Trophoblast cell (in vitro differentiated cells and primary cell): ENCODE data around the gene CFAP46.

ENCODE experiments used
- DNase-seq, 2 donors: peaks; one replicate each; pipeline ENCODE4 v3.0.0-alpha.2; 2016
- H2AFZ ChIP-seq: 2 replicates; pipeline ENCODE4 v1.6.1; 2013; ENCODE audit warnings: low read length, moderate library complexity, mild to moderate bottlenecking; ENCODE audit not compliant: insufficient read depth, poor library complexity
- H2AK5ac ChIP-seq: 2 replicates; pipeline ENCODE4 v1.6.1; 2013; ENCODE audit warnings: mild to moderate bottlenecking, low read length
- H2BK120ac ChIP-seq: 2 replicates; pipeline ENCODE4 v1.6.1; 2013; ENCODE audit warnings: low read length, mild to moderate bottlenecking, moderate library complexity; ENCODE audit not compliant: insufficient read depth, poor library complexity
- H2BK12ac ChIP-seq: 2 replicates; pipeline ENCODE4 v1.6.1; 2013; ENCODE audit warnings: mild to moderate bottlenecking, low read length, moderate library complexity
- H2BK5ac ChIP-seq: 2 replicates; pipeline ENCODE4 v1.6.1; 2013; ENCODE audit warnings: low read length, low read depth, moderate library complexity, mild to moderate bottlenecking; ENCODE audit not compliant: poor library complexity
- H3K14ac ChIP-seq: 2 replicates; pipeline ENCODE4 v1.6.1; 2013; ENCODE audit warnings: mild to moderate bottlenecking, low read length
- H3K18ac ChIP-seq: 2 replicates; pipeline ENCODE4 v1.6.1; 2013; ENCODE audit warnings: mild to moderate bottlenecking, low read length
- H3K23ac ChIP-seq: 2 replicates; pipeline ENCODE4 v1.6.1; 2013; ENCODE audit warnings: low read length
- H3K27ac ChIP-seq: 2 replicates; pipeline ENCODE4 v1.5.1; 2013; ENCODE audit warnings: low read depth, mild to moderate bottlenecking, inconsistent platforms, low read length, moderate library complexity
- H3K27me3 ChIP-seq: 2 replicates; pipeline ENCODE4 v1.6.1; 2013; ENCODE audit warnings: inconsistent platforms, mild to moderate bottlenecking, low read length, moderate library complexity; ENCODE audit not compliant: insufficient read depth
- H3K36me3 ChIP-seq, 2 experiments: 1 replicate in 1 of 2; 2 replicates in 1 of 2; pipeline ENCODE4 v1.6.1; 2013; ENCODE audit warnings: low read length in 2 of 2, mild to moderate bottlenecking in 2 of 2, moderate library complexity in 1 of 2; ENCODE audit not compliant: insufficient read depth in 2 of 2, control insufficient read depth in 1 of 2
- H3K4ac ChIP-seq: 2 replicates; pipeline ENCODE4 v1.6.1; 2013; ENCODE audit warnings: low read depth, mild to moderate bottlenecking, low read length, moderate library complexity
- H3K4me1 ChIP-seq, 2 experiments: 1 replicate in 1 of 2; 2 replicates in 1 of 2; pipeline ENCODE4 v1.6.1; 2013; ENCODE audit warnings: low read length in 2 of 2, mild to moderate bottlenecking in 2 of 2, moderate library complexity in 1 of 2; ENCODE audit not compliant: insufficient read depth in 2 of 2, control insufficient read depth in 1 of 2
- H3K4me2 ChIP-seq: 2 replicates; pipeline ENCODE4 v1.6.1; 2013; ENCODE audit warnings: inconsistent platforms, mild to moderate bottlenecking, low read length, moderate library complexity
- H3K4me3 ChIP-seq: 2 replicates; pipeline ENCODE4 v1.5.1; 2013; ENCODE audit warnings: mild to moderate bottlenecking, low read depth, low read length, inconsistent platforms
- H3K79me1 ChIP-seq: one replicate; pipeline ENCODE4 v1.6.1; 2013; ENCODE audit warnings: low read length
- H3K79me2 ChIP-seq: 2 replicates; pipeline ENCODE4 v1.6.1; 2013; ENCODE audit warnings: low read length, mild to moderate bottlenecking; ENCODE audit not compliant: control insufficient read depth, insufficient read depth, poor library complexity
- H3K9ac ChIP-seq: 2 replicates; pipeline ENCODE4 v1.6.1; 2013; ENCODE audit warnings: mild to moderate bottlenecking, low read length
- H3K9me3 ChIP-seq: 2 replicates; pipeline ENCODE4 v1.6.1; 2013; ENCODE audit warnings: low read depth, mild to moderate bottlenecking, control low read depth, inconsistent platforms, low read length; ENCODE audit not compliant: insufficient read depth
- H4K12ac ChIP-seq: 2 replicates; pipeline ENCODE4 v1.6.1; 2013; ENCODE audit warnings: low read depth, mild to moderate bottlenecking, low read length, moderate library complexity
- H4K8ac ChIP-seq: 2 replicates; pipeline ENCODE4 v1.6.1; 2013; ENCODE audit warnings: low read depth, mild to moderate bottlenecking, low read length, moderate library complexity
- H4K91ac ChIP-seq: one replicate; pipeline ENCODE4 v1.6.1; 2013; ENCODE audit warnings: low read depth, mild to moderate bottlenecking, low read length, moderate library complexity
- WGBS: extraction: QIAGEN DNeasy Blood & Tissue Kit; methylation state at CpG from one replicate; pipeline ENCODE4 v1.1.7; 2013; ENCODE audit warnings: missing lambda C conversion rate; ENCODE audit not compliant: insufficient read length, insufficient coverage; ENCODE audit errors: extremely low coverage; 5-methylcytosine and 5-hydroxymethylcytosine counted together

Gene CFAP46

GRCh38 chr10:132777441-132777840 lies 164.9 kb downstream of the CFAP46 start:
- H3K18ac ChIP-seq = no peak overlapping the region
- H2BK5ac ChIP-seq = no peak overlapping the region

GRCh38 chr10:132776821-132777220 lies 165.5 kb downstream of the CFAP46 start:
- no peak overlapping the region for H2BK5ac ChIP-seq
- no peaks in the 10 kb centered on the region for H3K27me3 ChIP-seq
- H3K27ac ChIP-seq = no peak overlapping the region
- no peak overlapping the region for H3K4me3 ChIP-seq
- H4K91ac ChIP-seq = no peak overlapping the region
- H2BK120ac ChIP-seq = no peak overlapping the region
- H2AFZ ChIP-seq = no peak overlapping the region
- peaks cover 5 to 7% of the 10 kb centered on the region in 2 experiments for H3K36me3 ChIP-seq
- no peaks in the 10 kb centered on the region for H3K79me2 ChIP-seq
- H3K9me3 ChIP-seq = peaks cover 8% of the 10 kb centered on the region
- no peak overlapping the region for H3K4me2 ChIP-seq
- H3K18ac ChIP-seq = no peak overlapping the region
- H3K79me1 ChIP-seq = no peaks in the 10 kb centered on the region
- no CpG with 5 or more reads among the region's 18 CpGs for WGBS
- H3K14ac ChIP-seq = no peak overlapping the region
- no peak overlapping the region for H3K4ac ChIP-seq
- no peak for DNase-seq
- no peak overlapping the region for H4K8ac ChIP-seq
- H2AK5ac ChIP-seq = no peak overlapping the region
- no peak overlapping the region for H4K12ac ChIP-seq
- no peaks in the 10 kb centered on the region for H3K4me1 ChIP-seq
- H3K23ac ChIP-seq = no peak overlapping the region
- no peak overlapping the region for H3K9ac ChIP-seq
- H2BK12ac ChIP-seq = no peak overlapping the region

More at GRCh38 chr10:132777441-132777840, 164.9 kb downstream of the CFAP46 start:
- WGBS = no CpG with 5 or more reads among the region's 14 CpGs
- no peaks in the 10 kb centered on the region for H3K79me2 ChIP-seq
- no peak overlapping the region for H3K4ac ChIP-seq
- H3K4me1 ChIP-seq = no peaks in the 10 kb centered on the region
- no peak overlapping the region for H3K14ac ChIP-seq
- no peak overlapping the region for H2AFZ ChIP-seq
- H3K36me3 ChIP-seq = peaks cover 9 to 11% of the 10 kb centered on the region in 2 experiments
- no peak overlapping the region for H4K12ac ChIP-seq
- H4K91ac ChIP-seq = no peak overlapping the region
- H3K27me3 ChIP-seq = no peaks in the 10 kb centered on the region
- peaks cover 9% of the 10 kb centered on the region for H3K9me3 ChIP-seq
- no peak overlapping the region for H3K9ac ChIP-seq
- H3K79me1 ChIP-seq = no peaks in the 10 kb centered on the region
- no peak overlapping the region for H4K8ac ChIP-seq
- no peak overlapping the region for H2BK12ac ChIP-seq
- H3K23ac ChIP-seq = no peak overlapping the region
- no peak overlapping the region for H2AK5ac ChIP-seq
- no peak overlapping the region for H2BK120ac ChIP-seq
- no peak for DNase-seq
- H3K27ac ChIP-seq = no peak overlapping the region
- H3K4me3 ChIP-seq = no peak overlapping the region
- H3K4me2 ChIP-seq = no peak overlapping the region

GRCh38 chr10:132776186-132776585 lies 166.2 kb downstream of the CFAP46 start:
- Histone ChIP-seq H3K27me3 (no peaks in the 10 kb centered on the region), H3K18ac (no peak overlapping the region), H3K4me2 (no peak overlapping the region), H2BK12ac (no peak overlapping the region), H3K4ac (no peak overlapping the region), H3K79me1 (no peaks in the 10 kb centered on the region), H3K14ac (no peak overlapping the region), H3K36me3 (peaks cover 3 to 6% of the 10 kb centered on the region in 2 experiments), H3K27ac (no peak overlapping the region), H4K91ac (no peak overlapping the region), H3K23ac (no peak overlapping the region), H4K8ac (no peak overlapping the region), H3K4me3 (no peak overlapping the region), H3K4me1 (no peaks in the 10 kb centered on the region), H3K79me2 (no peaks in the 10 kb centered on the region), H2AFZ (no peak overlapping the region), H2BK5ac (no peak overlapping the region), H3K9me3 (peaks cover 3% of the 10 kb centered on the region), H3K9ac (no peak overlapping the region), H4K12ac (no peak overlapping the region), H2AK5ac (no peak overlapping the region), H2BK120ac (no peak overlapping the region)
- no CpG with 5 or more reads among the region's 18 CpGs for WGBS
- DNase-seq = no peak

GRCh38 chr10:132774902-132775863 lies 167.2 kb downstream of the CFAP46 start:
- peaks cover 5 to 8% of the 10 kb centered on the region in 2 experiments for H3K36me3 ChIP-seq
- no peak overlapping the region for H2BK12ac ChIP-seq
- DNase-seq = no peak
- H3K4ac ChIP-seq = no peak overlapping the region
- H2BK5ac ChIP-seq = no peak overlapping the region
- H3K23ac ChIP-seq = no peak overlapping the region
- H4K12ac ChIP-seq = no peak overlapping the region
- no peaks in the 10 kb centered on the region for H3K79me2 ChIP-seq
- H3K27me3 ChIP-seq = no peaks in the 10 kb centered on the region
- H3K79me1 ChIP-seq = no peaks in the 10 kb centered on the region
- H2AK5ac ChIP-seq = no peak overlapping the region
- no peak overlapping the region for H4K8ac ChIP-seq
- H3K27ac ChIP-seq = no peak overlapping the region
- no peak overlapping the region for H2AFZ ChIP-seq
- no peak overlapping the region for H2BK120ac ChIP-seq
- H3K14ac ChIP-seq = no peak overlapping the region
- H3K9me3 ChIP-seq = peaks cover 2% of the 10 kb centered on the region
- no CpG with 5 or more reads among the region's 22 CpGs for WGBS
- H4K91ac ChIP-seq = no peak overlapping the region
- no peak overlapping the region for H3K18ac ChIP-seq
- H3K4me2 ChIP-seq = no peak overlapping the region
- no peak overlapping the region for H3K9ac ChIP-seq
- H3K4me1 ChIP-seq = no peaks in the 10 kb centered on the region
- H3K4me3 ChIP-seq = no peak overlapping the region
